Activated gamma-delta T cell treated with Interleukin-2 at 50 U/mL for 16 hours (primary cell): ENCODE measurements around the gene CNTNAP5.

Experiments used
- DNase-seq: peaks from one replicate; pipeline ENCODE4 v3.0.0-alpha.2; 2020

The CNTNAP5 gene

GRCh38 chr2:124065636-124066035 is 40.5 kb downstream of the CNTNAP5 start:
- DNase-seq, result no peak

GRCh38 chr2:124066776-124067175 is 41.7 kb downstream of the CNTNAP5 start:
- no peak for DNase-seq

- no peak for DNase-seq
Observed at GRCh38 chr2:124079045-124079444, 54.0 kb downstream of the CNTNAP5 start.

GRCh38 chr2:124080281-124081153 is 55.4 kb downstream of the CNTNAP5 start:
- no peak for DNase-seq

- DNase-seq, result no peak
Observed at GRCh38 chr2:124081154-124081716, 56.1 kb downstream of the CNTNAP5 start.

GRCh38 chr2:124088616-124089015 is 63.5 kb downstream of the CNTNAP5 start:
- no peak for DNase-seq

- no peak for DNase-seq
Observed at GRCh38 chr2:124091721-124092120, 66.6 kb downstream of the CNTNAP5 start.

- no peak for DNase-seq
Observed at GRCh38 chr2:124092651-124093050, 67.6 kb downstream of the CNTNAP5 start.

GRCh38 chr2:124104914-124105313 is 79.8 kb downstream of the CNTNAP5 start:
- DNase-seq, result no peak

- DNase-seq, result no peak
Observed at GRCh38 chr2:124112206-124112605, 87.1 kb downstream of the CNTNAP5 start.

GRCh38 chr2:124112966-124113365 is 87.9 kb downstream of the CNTNAP5 start:
- no peak for DNase-seq

GRCh38 chr2:124120246-124120645 is 95.2 kb downstream of the CNTNAP5 start:
- DNase-seq, result no peak

- DNase-seq, result no peak
Observed at GRCh38 chr2:124121106-124121505, 96.0 kb downstream of the CNTNAP5 start.

GRCh38 chr2:124121760-124122275 is 96.7 kb downstream of the CNTNAP5 start:
- no peak for DNase-seq

- DNase-seq, result no peak
Observed at GRCh38 chr2:124122340-124122739, 97.3 kb downstream of the CNTNAP5 start.

GRCh38 chr2:124131276-124131675 is 106.2 kb downstream of the CNTNAP5 start:
- DNase-seq, result no peak

GRCh38 chr2:124136110-124136509 is 111.0 kb downstream of the CNTNAP5 start:
- DNase-seq, result no peak

- DNase-seq, result no peak
Observed at GRCh38 chr2:124138076-124138475, 113.0 kb downstream of the CNTNAP5 start.

GRCh38 chr2:124145982-124146381 is 120.9 kb downstream of the CNTNAP5 start:
- DNase-seq, result no peak

GRCh38 chr2:124147552-124147951 is 122.5 kb downstream of the CNTNAP5 start:
- no peak for DNase-seq

GRCh38 chr2:124149571-124149970 is 124.5 kb downstream of the CNTNAP5 start:
- no peak for DNase-seq

- DNase-seq, result no peak
Observed at GRCh38 chr2:124151691-124152090, 126.6 kb downstream of the CNTNAP5 start.

- no peak for DNase-seq
Observed at GRCh38 chr2:124153713-124154112, 128.6 kb downstream of the CNTNAP5 start.

- DNase-seq, result no peak
Observed at GRCh38 chr2:124159166-124159565, 134.1 kb downstream of the CNTNAP5 start.
